ENCODE measurements around the gene PDIA5. TPM values are rescaled to one million over a fixed set of nuclear protein-coding genes. Genes with fewer than 3 reads are reported as not detected.

The PDIA5 gene
- total RNA-seq, 1 donor from 2014 or later, result 49.4 TPM

DNA sequence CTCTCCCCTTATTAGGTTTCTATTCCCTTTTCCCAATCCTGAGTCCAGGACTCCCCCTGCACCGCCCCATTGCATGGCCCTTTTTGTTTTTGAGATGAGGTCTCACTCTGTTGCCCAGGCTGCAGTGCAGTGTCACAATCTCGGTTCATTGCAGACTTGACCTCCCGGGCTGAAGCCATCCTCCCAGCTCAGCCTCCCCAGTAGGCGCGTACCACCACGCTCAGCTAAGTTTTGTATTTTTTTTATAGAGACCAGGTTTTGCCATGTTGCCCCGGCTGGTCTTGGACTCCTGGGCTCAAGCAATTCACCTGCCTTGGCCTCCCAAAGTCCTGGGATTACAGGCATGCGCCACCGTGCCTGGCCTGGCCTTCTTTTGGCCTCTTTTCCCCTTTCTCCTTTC, 29.3 kb downstream of the PDIA5 start:
- H3K27me3 Mint-ChIP-seq (ENCODE audit: unreplicated experiment), result peaks cover 23% of the 10 kb centered on the region
- peaks cover 18% of the 10 kb centered on the region for H3K36me3 Mint-ChIP-seq (ENCODE audit: unreplicated experiment)
- DNase-seq, result no peak
- no peak overlapping the region for H3K4me3 Mint-ChIP-seq (ENCODE audit: unreplicated experiment)
- peaks cover 26% of the 10 kb centered on the region for H3K9me3 Mint-ChIP-seq (ENCODE audit: unreplicated experiment)
- no peak overlapping the region for H3K27ac Mint-ChIP-seq (ENCODE audit: unreplicated experiment)
- TF ChIP-seq, protein P1, sequence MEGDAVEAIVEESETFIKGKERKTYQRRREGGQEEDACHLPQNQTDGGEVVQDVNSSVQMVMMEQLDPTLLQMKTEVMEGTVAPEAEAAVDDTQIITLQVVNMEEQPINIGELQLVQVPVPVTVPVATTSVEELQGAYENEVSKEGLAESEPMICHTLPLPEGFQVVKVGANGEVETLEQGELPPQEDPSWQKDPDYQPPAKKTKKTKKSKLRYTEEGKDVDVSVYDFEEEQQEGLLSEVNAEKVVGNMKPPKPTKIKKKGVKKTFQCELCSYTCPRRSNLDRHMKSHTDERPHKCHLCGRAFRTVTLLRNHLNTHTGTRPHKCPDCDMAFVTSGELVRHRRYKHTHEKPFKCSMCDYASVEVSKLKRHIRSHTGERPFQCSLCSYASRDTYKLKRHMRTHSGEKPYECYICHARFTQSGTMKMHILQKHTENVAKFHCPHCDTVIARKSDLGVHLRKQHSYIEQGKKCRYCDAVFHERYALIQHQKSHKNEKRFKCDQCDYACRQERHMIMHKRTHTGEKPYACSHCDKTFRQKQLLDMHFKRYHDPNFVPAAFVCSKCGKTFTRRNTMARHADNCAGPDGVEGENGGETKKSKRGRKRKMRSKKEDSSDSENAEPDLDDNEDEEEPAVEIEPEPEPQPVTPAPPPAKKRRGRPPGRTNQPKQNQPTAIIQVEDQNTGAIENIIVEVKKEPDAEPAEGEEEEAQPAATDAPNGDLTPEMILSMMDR (IDR thresholded peaks at IDR 0.05; ENCODE audit: partially characterized antibody, unreplicated experiment), result no peak
- peaks cover 71% of the 10 kb centered on the region for H3K4me1 Mint-ChIP-seq (ENCODE audit: low read depth, unreplicated experiment)

DNA sequence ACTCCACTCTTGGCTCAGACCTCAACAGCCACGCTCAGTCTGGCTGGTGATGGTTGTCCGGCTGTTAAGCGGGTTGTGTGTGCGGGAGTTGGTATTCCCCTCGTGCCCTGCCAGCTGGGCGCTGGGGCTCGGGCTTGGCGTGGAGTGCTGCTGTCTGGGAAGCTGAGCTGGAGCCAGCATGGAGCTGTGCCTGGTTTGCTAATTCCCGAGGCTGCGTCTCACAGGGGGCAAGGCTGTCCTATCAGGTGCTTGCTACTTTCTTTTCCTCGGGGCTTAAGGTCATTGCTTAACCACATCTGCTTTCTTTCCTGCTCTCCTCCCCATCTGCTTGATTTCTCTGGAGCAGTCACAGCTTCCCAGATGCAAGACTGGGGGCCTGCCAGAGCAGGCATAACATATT, 29.9 kb downstream of the PDIA5 start:
- peaks cover 20% of the 10 kb centered on the region for H3K27me3 Mint-ChIP-seq (ENCODE audit: unreplicated experiment)
- DNase-seq, result no peak
- TF ChIP-seq, protein P1 (IDR thresholded peaks at IDR 0.05; ENCODE audit: partially characterized antibody, unreplicated experiment), result no peak
- peaks cover 26% of the 10 kb centered on the region for H3K9me3 Mint-ChIP-seq (ENCODE audit: unreplicated experiment)
- peaks cover 72% of the 10 kb centered on the region for H3K4me1 Mint-ChIP-seq (ENCODE audit: low read depth, unreplicated experiment)
- peak overlapping the region; percentile 55 for H3K4me3 Mint-ChIP-seq (ENCODE audit: unreplicated experiment)
- H3K36me3 Mint-ChIP-seq (ENCODE audit: unreplicated experiment), result peaks cover 18% of the 10 kb centered on the region
- peak overlapping the region; percentile 73 for H3K27ac Mint-ChIP-seq (ENCODE audit: unreplicated experiment)

DNA sequence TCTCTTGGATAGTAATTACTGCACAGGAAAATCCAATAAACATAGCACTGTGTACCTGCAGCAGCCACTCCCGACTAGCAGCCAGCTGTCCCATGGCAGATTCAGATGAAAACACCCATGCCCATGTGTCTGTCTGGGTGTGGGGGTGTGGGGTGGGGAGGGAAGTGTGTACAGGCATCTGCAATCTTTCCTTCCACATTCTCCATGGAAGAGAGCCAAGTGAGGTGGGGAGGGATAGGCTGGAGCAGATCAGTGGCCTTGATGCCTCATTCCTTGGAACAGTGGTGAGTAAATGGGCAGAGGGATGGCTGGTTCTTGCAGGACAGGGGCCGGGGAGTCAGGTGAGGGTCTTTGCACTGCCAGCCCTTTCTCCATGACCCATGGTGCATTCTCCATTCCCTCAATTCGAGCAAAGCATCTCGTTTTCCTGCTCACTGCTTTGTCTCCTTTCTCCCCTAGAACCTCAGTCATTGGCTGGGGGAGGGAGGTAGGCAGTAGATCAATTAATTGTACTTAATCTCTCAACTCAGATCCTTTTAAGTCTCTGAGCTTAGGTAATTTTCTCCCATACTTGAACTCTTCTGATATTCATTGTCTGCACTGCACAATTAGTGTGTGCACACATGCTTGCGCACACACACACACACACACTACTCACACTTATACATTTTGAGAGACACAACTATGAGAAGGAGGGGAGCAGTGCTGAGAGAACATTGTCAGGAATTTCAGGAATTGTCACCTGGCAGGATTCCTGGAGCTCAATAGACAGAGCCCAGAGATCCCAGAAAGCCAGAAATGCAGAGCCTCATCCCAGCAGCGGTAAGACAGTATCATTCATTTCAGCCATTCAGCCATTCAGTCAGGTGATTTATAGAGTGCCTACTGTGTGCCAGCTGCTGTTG, 31.9 kb downstream of the PDIA5 start:
- TF ChIP-seq, protein P1 (IDR thresholded peaks at IDR 0.05; ENCODE audit: partially characterized antibody, unreplicated experiment), result no peak
- H3K4me1 Mint-ChIP-seq (ENCODE audit: low read depth, unreplicated experiment), result peaks cover 71% of the 10 kb centered on the region
- peaks cover 20% of the 10 kb centered on the region for H3K27me3 Mint-ChIP-seq (ENCODE audit: unreplicated experiment)
- H3K36me3 Mint-ChIP-seq (ENCODE audit: unreplicated experiment), result peaks cover 11% of the 10 kb centered on the region
- peaks cover 25% of the 10 kb centered on the region for H3K9me3 Mint-ChIP-seq (ENCODE audit: unreplicated experiment)
- peak overlapping the region; percentile 26 for H3K4me3 Mint-ChIP-seq (ENCODE audit: unreplicated experiment)
- DNase-seq, result no peak
- H3K27ac Mint-ChIP-seq (ENCODE audit: unreplicated experiment), result peak overlapping the region; percentile 66

DNA sequence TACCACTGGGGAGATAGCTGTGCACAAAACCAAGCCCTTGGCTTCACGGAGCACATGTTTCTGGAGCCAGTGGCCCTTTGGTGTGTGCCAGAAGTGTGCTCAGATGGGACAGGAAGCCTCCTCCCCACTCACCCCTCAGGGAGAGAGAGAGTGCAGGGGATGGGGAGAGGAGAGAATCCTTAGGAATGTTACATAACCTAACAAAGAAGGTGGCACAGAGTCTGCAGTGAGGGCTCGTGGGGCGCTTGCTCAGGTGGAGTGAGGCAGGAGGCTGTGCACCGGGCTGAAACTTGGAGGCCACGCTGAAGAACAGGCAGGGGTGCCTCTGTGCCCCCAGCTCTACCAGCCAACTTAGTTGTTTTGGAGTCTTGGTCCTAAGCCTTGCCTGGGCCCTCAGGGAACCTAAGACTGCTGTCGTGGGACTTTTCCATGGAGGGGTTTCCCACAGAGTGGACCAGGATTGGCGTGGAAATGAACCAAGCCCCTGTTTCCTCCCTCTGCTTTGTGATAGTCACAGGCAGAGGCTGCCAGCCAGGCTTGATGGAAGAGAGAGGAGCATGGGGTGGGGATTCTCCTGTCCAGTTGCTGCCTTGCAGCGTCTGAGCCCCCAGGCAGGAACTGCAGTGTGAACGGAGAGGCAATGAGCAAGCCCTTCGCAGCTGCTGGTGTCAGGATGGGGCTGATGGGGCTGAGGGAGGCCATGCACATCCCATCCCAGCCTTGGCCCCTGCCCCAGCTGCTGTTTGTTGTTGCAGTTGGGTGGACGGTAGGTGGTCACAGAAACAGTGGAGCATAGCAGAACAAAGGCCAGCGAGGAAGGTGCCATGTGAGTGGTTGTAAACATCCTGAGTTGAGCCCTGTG, 32.7 kb downstream of the PDIA5 start:
- Mint-ChIP-seq H3K4me1 (ENCODE audit: low read depth, unreplicated experiment) (peaks cover 73% of the 10 kb centered on the region), H3K4me3 (ENCODE audit: unreplicated experiment) (peak overlapping the region; percentile 43), H3K27ac (ENCODE audit: unreplicated experiment) (peak overlapping the region; percentile 76), H3K9me3 (ENCODE audit: unreplicated experiment) (peaks cover 21% of the 10 kb centered on the region), H3K36me3 (ENCODE audit: unreplicated experiment) (peaks cover 11% of the 10 kb centered on the region), H3K27me3 (ENCODE audit: unreplicated experiment) (peaks cover 16% of the 10 kb centered on the region)
- no peak for DNase-seq
- TF ChIP-seq, protein P1 (IDR thresholded peaks at IDR 0.05; ENCODE audit: partially characterized antibody, unreplicated experiment), result no peak
